Measurements from ENCODE around the gene ADGRG1.

DNA sequence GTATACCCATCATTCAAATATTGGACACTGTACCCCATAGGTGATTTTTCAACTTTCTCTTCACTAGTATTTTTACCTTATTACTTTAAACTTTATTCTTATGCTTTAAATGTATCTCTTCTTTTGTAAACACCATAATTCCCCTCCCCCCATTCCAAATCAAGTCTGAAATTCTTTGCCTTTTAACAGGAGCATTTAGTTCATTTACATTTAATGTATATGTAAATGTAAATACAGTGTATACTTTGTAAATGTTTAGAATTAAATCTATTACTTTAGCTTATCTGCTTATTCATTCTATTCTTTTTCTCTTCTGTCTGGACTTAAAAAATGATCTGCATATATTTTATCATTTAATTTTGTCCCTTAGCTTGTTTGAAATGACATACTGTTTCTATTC is 30.0 kb upstream of the ADGRG1 start:
- no peak for TF ChIP-seq POLR2AphosphoS5 (IDR thresholded peaks at IDR 0.05; ENCODE audit: low read depth, low read length)
- no peak for TF ChIP-seq POLR2A (IDR thresholded peaks at IDR 0.05; ENCODE audit: low read depth, low read length)

Measured in GM12892 (cell line).